Measurements from ENCODE around the gene CDK5. TPM values are rescaled to one million over a fixed set of nuclear protein-coding genes. Genes with fewer than 3 reads are reported as not detected.

CDK5 gene
- total and polyA plus RNA-seq, 2 donors (not counting 1 experiment from before 2014, with no cell fraction given): 15.1 to 27.7 TPM

GRCh38 chr7:151064454-151064853 is 6.8 kb upstream of the CDK5 start:
- H3K9ac ChIP-seq (ENCODE audit: insufficient read depth, low read length): no peak overlapping the region
- no peaks in the 10 kb centered on the region for H4K20me1 ChIP-seq (ENCODE audit: control insufficient read depth, extremely low read depth, insufficient read depth, low read length)
- H3K4me3 ChIP-seq (replicated peaks in 1 of 4; ENCODE audit: control extremely low read depth in 1 of 4, insufficient read depth in 1 of 4, low read depth in 3 of 4, low read length in 4 of 4): no peak overlapping the region
- TF ChIP-seq EZH2 (IDR thresholded peaks at IDR 0.05; ENCODE audit: low read length, missing control alignments): no peak
- no peak for TF ChIP-seq CTCF (conservative IDR thresholded peaks at IDR 0.05 in 1 of 2, IDR thresholded peaks at IDR 0.05 in 1 of 2; ENCODE audit: low read depth in 1 of 2, low read length in 2 of 2)
- peaks cover 29% of the 10 kb centered on the region for H3K36me3 ChIP-seq (ENCODE audit: control insufficient read depth, insufficient read depth, low read length)
- no peaks in the 10 kb centered on the region for H3K27me3 ChIP-seq (ENCODE audit: control insufficient read depth, insufficient read depth, low read length)
- H3K27ac ChIP-seq (ENCODE audit: insufficient read depth, low read length): no peak overlapping the region
- no peak overlapping the region for H3K4me2 ChIP-seq (ENCODE audit: extremely low read depth, insufficient read depth, low read length)
- peaks cover 11% of the 10 kb centered on the region for H3K4me1 ChIP-seq (ENCODE audit: control insufficient read depth, extremely low read depth, insufficient read depth, low read length)
- DNase-seq (ENCODE audit: low read depth in 2 of 2): no peak
- H2AFZ ChIP-seq (ENCODE audit: low read length): no peak overlapping the region
- peaks cover 33% of the 10 kb centered on the region for H3K79me2 ChIP-seq (ENCODE audit: control insufficient read depth, insufficient read depth, low read length)
- no peaks in the 10 kb centered on the region for H3K9me3 ChIP-seq (ENCODE audit: control insufficient read depth, insufficient read depth, low read depth, low read length)

GRCh38 chr7:151063212-151063561 is 5.5 kb upstream of the CDK5 start:
- TF ChIP-seq EZH2 (IDR thresholded peaks at IDR 0.05; ENCODE audit: low read length, missing control alignments) (no peak), CTCF (conservative IDR thresholded peaks at IDR 0.05 in 1 of 2, IDR thresholded peaks at IDR 0.05 in 1 of 2; ENCODE audit: low read depth in 1 of 2, low read length in 2 of 2) (no peak)
- Histone ChIP-seq H3K9ac (ENCODE audit: insufficient read depth, low read length) (no peak overlapping the region), H2AFZ (ENCODE audit: low read length) (no peak overlapping the region), H3K36me3 (ENCODE audit: control insufficient read depth, insufficient read depth, low read length) (peaks cover 23% of the 10 kb centered on the region), H3K4me3 (replicated peaks in 1 of 4; ENCODE audit: control extremely low read depth in 1 of 4, insufficient read depth in 1 of 4, low read depth in 3 of 4, low read length in 4 of 4) (no peak overlapping the region), H3K9me3 (ENCODE audit: control insufficient read depth, insufficient read depth, low read depth, low read length) (no peaks in the 10 kb centered on the region), H3K4me2 (ENCODE audit: extremely low read depth, insufficient read depth, low read length) (no peak overlapping the region), H3K79me2 (ENCODE audit: control insufficient read depth, insufficient read depth, low read length) (peaks cover 33% of the 10 kb centered on the region), H3K27me3 (ENCODE audit: control insufficient read depth, insufficient read depth, low read length) (no peaks in the 10 kb centered on the region), H3K4me1 (ENCODE audit: control insufficient read depth, extremely low read depth, insufficient read depth, low read length) (peaks cover 20% of the 10 kb centered on the region), H3K27ac (ENCODE audit: insufficient read depth, low read length) (no peak overlapping the region), H4K20me1 (ENCODE audit: control insufficient read depth, extremely low read depth, insufficient read depth, low read length) (no peaks in the 10 kb centered on the region)
- peak; percentile 64 to 67 for DNase-seq (ENCODE audit: low read depth in 2 of 2)

- no peak overlapping the region for H2AFZ ChIP-seq (ENCODE audit: low read length)
- H3K9me3 ChIP-seq (ENCODE audit: control insufficient read depth, insufficient read depth, low read depth, low read length): no peaks in the 10 kb centered on the region
- DNase-seq (ENCODE audit: low read depth in 2 of 2): peak; percentile 59 to 88
- peak overlapping the region in 1 of 4 experiments; percentile 34 for H3K4me3 ChIP-seq (replicated peaks in 1 of 4; ENCODE audit: control extremely low read depth in 1 of 4, insufficient read depth in 1 of 4, low read depth in 3 of 4, low read length in 4 of 4)
- no peaks in the 10 kb centered on the region for H3K27me3 ChIP-seq (ENCODE audit: control insufficient read depth, insufficient read depth, low read length)
- H3K4me2 ChIP-seq (ENCODE audit: extremely low read depth, insufficient read depth, low read length): peak overlapping the region; percentile 54
- H4K20me1 ChIP-seq (ENCODE audit: control insufficient read depth, extremely low read depth, insufficient read depth, low read length): no peaks in the 10 kb centered on the region
- peaks cover 18% of the 10 kb centered on the region for H3K36me3 ChIP-seq (ENCODE audit: control insufficient read depth, insufficient read depth, low read length)
- no peak overlapping the region for H3K9ac ChIP-seq (ENCODE audit: insufficient read depth, low read length)
- H3K4me1 ChIP-seq (ENCODE audit: control insufficient read depth, extremely low read depth, insufficient read depth, low read length): peaks cover 20% of the 10 kb centered on the region
- H3K79me2 ChIP-seq (ENCODE audit: control insufficient read depth, insufficient read depth, low read length): peaks cover 33% of the 10 kb centered on the region
- peak overlapping the region; percentile 56 for H3K27ac ChIP-seq (ENCODE audit: insufficient read depth, low read length)
- TF ChIP-seq CTCF (conservative IDR thresholded peaks at IDR 0.05 in 1 of 2, IDR thresholded peaks at IDR 0.05 in 1 of 2; ENCODE audit: low read depth in 1 of 2, low read length in 2 of 2): no peak
- TF ChIP-seq EZH2 (IDR thresholded peaks at IDR 0.05; ENCODE audit: low read length, missing control alignments): no peak
These were observed 4.9 kb upstream of the CDK5 start for GRCh38 chr7:151062399-151063211.

Measured in fibroblast of lung (primary cell).